Right ventricle myocardium superior (tissue), 1 donor: ENCODE results near the gene GPR150. TPM values are rescaled to one million over a fixed set of nuclear protein-coding genes. Genes with fewer than 3 reads are reported as not detected.
"Not testable (repeated sequence)": the region's sequence is repeated elsewhere in the genome, so short reads cannot be mapped to it uniquely, and the experiment has no call there.

Experiments used
- ATAC-seq: fragments of 200-7000 bp; cut with Tn5 transposase; one replicate; pipeline ENCODE4 v1.9.1; 2020; ENCODE audit warnings: mild to moderate bottlenecking; ENCODE audit not compliant: poor library complexity
- DNase-seq: peaks from one replicate; pipeline ENCODE4 v3.0.0-alpha.2; 2020
- intact Hi-C: fragments of 100-400 bp; cut with DNase I; formaldehyde crosslinking; loops from one replicate; pipeline ENCODE4 v1.11.2; 2022
- total RNA-seq: library from RNA; stranded (reverse); fragmentation: NEBNext Ultra II Directional; extraction: Animal tissue kit (Norgen Biotek cat#: 25700); gene quantifications from one replicate; pipeline ENCODE4 v1.2.1, GENCODE V29; 2021
- donor health status: DM: no; HTN: yes; CAD: no; lungs with severe emphysema.

GPR150 gene
- total RNA-seq, 1 donor from 2014 or later, result not detected

- DNase-seq (peak; percentile 55), ATAC-seq (peak; percentile 74)
- intact Hi-C loops, result no loop called here
Measured at GRCh38 chr5:95620870-95621838, 1.3 kb downstream of the GPR150 start.

GRCh38 chr5:95621839-95622629, 2.1 kb downstream of the GPR150 start:
- ATAC-seq (no peak), DNase-seq (no peak)
- intact Hi-C loops, result no loop called here

GRCh38 chr5:95623706-95624105, 3.8 kb downstream of the GPR150 start:
- DNase-seq (no peak), ATAC-seq (no peak)
- intact Hi-C loops, result no loop called here

- no peak for DNase-seq
- intact Hi-C loops, result no loop called here
- ATAC-seq, result no peak
Measured at GRCh38 chr5:95624368-95624767, 4.5 kb downstream of the GPR150 start.

- ATAC-seq (peak; percentile 37), DNase-seq (no peak)
- intact Hi-C loops, result no loop called here
Measured at GRCh38 chr5:95626701-95627100, 6.8 kb downstream of the GPR150 start.

- intact Hi-C loops, result no loop called here
- DNase-seq (no peak), ATAC-seq (no peak)
Measured at GRCh38 chr5:95627971-95628810, 8.3 kb downstream of the GPR150 start.

- no peak for DNase-seq
- ATAC-seq, result no peak
- intact Hi-C loops, result no loop called here
Measured at GRCh38 chr5:95628933-95629332, 9.0 kb downstream of the GPR150 start.

- ATAC-seq (no peak), DNase-seq (no peak)
- intact Hi-C loops, result no loop called here
Measured at GRCh38 chr5:95630394-95630917, 10.6 kb downstream of the GPR150 start.

GRCh38 chr5:95631255-95631958, 11.5 kb downstream of the GPR150 start:
- intact Hi-C loops, result no loop called here
- ATAC-seq, result peak; percentile 10
- no peak for DNase-seq

GRCh38 chr5:95631991-95632675, 12.2 kb downstream of the GPR150 start:
- ATAC-seq (peak; percentile 45), DNase-seq (no peak)
- intact Hi-C loops, result no loop called here

GRCh38 chr5:95632942-95633341, 13.1 kb downstream of the GPR150 start:
- intact Hi-C loops, ATAC-seq, DNase-seq: not testable (repeated sequence)

GRCh38 chr5:95633671-95634070, 13.8 kb downstream of the GPR150 start:
- ATAC-seq (no peak), DNase-seq (no peak)
- intact Hi-C loops, result no loop called here

- no peak for DNase-seq
- intact Hi-C loops, result no loop called here
- no peak for ATAC-seq
Measured at GRCh38 chr5:95634081-95634480, 14.2 kb downstream of the GPR150 start.

GRCh38 chr5:95638632-95639031, 18.7 kb downstream of the GPR150 start:
- DNase-seq (no peak), ATAC-seq (no peak)
- intact Hi-C loops, result no loop called here

- no peak for ATAC-seq
Measured at GRCh38 chr5:95641741-95642220, 21.9 kb downstream of the GPR150 start.

GRCh38 chr5:95643152-95643551, 23.3 kb downstream of the GPR150 start:
- intact Hi-C loops, result no loop called here
- DNase-seq (no peak), ATAC-seq (no peak)

More at GRCh38 chr5:95641741-95642220, 21.9 kb downstream of the GPR150 start:
- DNase-seq, result no peak
- intact Hi-C loops, result no loop called here

GRCh38 chr5:95644351-95645042, 24.6 kb downstream of the GPR150 start:
- no peak for DNase-seq
- intact Hi-C loops, result loop anchor here (5.0 kb wide), 1 partner anchor 193 kb away; no protein-coding TSS in a partner anchor
- peak; percentile 29 for ATAC-seq
